HepG2 (cell line): Measurements from ENCODE around the gene TCF23. TPM values are rescaled to one million over a fixed set of nuclear protein-coding genes. Genes with fewer than 3 reads are reported as not detected.

Experiments
- DDIT3 ChIP-seq: sonication (generic); formaldehyde crosslinking; IDR thresholded peaks from 2 replicates; pipeline ENCODE4 v1.4.0; 2020; ENCODE audit warnings: mild to moderate bottlenecking, missing genetic modification reagents
- HBP1 ChIP-seq: IDR thresholded peaks from 2 replicates; pipeline ENCODE4 v1.6.1; 2016; ENCODE audit warnings: low read depth, control low read depth
- HNF1B ChIP-seq: sonication (generic); formaldehyde crosslinking; IDR thresholded peaks from 2 replicates; pipeline ENCODE4 v1.5.1; 2020; ENCODE audit warnings: mild to moderate bottlenecking, moderate library complexity, missing genetic modification reagents
- MEF2D ChIP-seq: sonication (generic); formaldehyde crosslinking; IDR thresholded peaks from 2 replicates; pipeline ENCODE4 v1.5.1; 2020; ENCODE audit warnings: mild to moderate bottlenecking, missing genetic modification reagents
- MIER2 ChIP-seq: IDR thresholded peaks from 2 replicates; pipeline ENCODE4 v1.6.1; 2016; ENCODE audit warnings: missing biosample characterization, missing genetic modification reagents
- NFKBIZ ChIP-seq: IDR thresholded peaks from 2 replicates; pipeline ENCODE4 v1.6.1; 2018; ENCODE audit warnings: missing genetic modification reagents, missing compliant biosample characterization
- THAP8 ChIP-seq: sonication (generic); formaldehyde crosslinking; IDR thresholded peaks from 2 replicates; pipeline ENCODE4 v1.5.1; 2020; ENCODE audit warnings: missing genetic modification reagents, mild to moderate bottlenecking, borderline replicate concordance
- ZBTB37 ChIP-seq: sonication (generic); formaldehyde crosslinking; IDR thresholded peaks from 2 replicates; pipeline ENCODE4 v1.4.0; 2020; ENCODE audit warnings: mild to moderate bottlenecking, missing genetic modification reagents
- ZBTB8A ChIP-seq: sonication (generic); formaldehyde crosslinking; IDR thresholded peaks from 2 replicates; pipeline ENCODE4 v1.4.0; 2020; ENCODE audit warnings: mild to moderate bottlenecking, low read depth, missing genetic modification reagents, borderline replicate concordance
- ZFP36L2 ChIP-seq: sonication (generic); formaldehyde crosslinking; IDR thresholded peaks from 2 replicates; pipeline ENCODE4 v1.4.0; 2020; ENCODE audit warnings: missing genetic modification reagents
- ZNF318 ChIP-seq: sonication (generic); formaldehyde crosslinking; IDR thresholded peaks from 2 replicates; pipeline ENCODE4 v1.4.0; 2020; ENCODE audit warnings: mild to moderate bottlenecking, missing genetic modification reagents
- ZNF576 ChIP-seq: sonication (generic); formaldehyde crosslinking; IDR thresholded peaks from 2 replicates; pipeline ENCODE4 v1.4.0; 2020; ENCODE audit warnings: mild to moderate bottlenecking, missing genetic modification reagents
- polyA plus RNA-seq, 8 experiments: library from polyadenylated mRNA; depleted of rRNA in 3 of 8; stranded (reverse) in 7 of 8; unstranded in 1 of 8; fragments of >200 nt; fragmentation: Illumina TruSeq in 4 of 8; extraction: Trizol in 4 of 8; gene quantifications; 2 replicates each; pipeline versions ENCODE4 v1.2.1 to v1.2.3, GENCODE V29; 2011 to 2016; ENCODE audit warnings: low read depth in 4 of 8, missing spikeins in 1 of 8, mixed read lengths in 1 of 8; ENCODE audit not compliant: insufficient read depth in 1 of 8
- total RNA-seq, 5 experiments: library from RNA; depleted of rRNA; stranded (reverse); fragments of >200 nt; fragmentation: Illumina TruSeq; extraction: Trizol; gene quantifications; 2 replicates each; pipeline ENCODE4 v1.2.3, GENCODE V29; 2016; ENCODE audit warnings: low read depth in 1 of 5

The TCF23 gene
- total and polyA plus RNA-seq, 2 of the 13 experiments (the other 11 are each of a cell fraction or from before 2014, with no cell fraction given), result 0.02 to 1.4 TPM

GRCh38 chr2:27185331-27186026 is 36.7 kb downstream of the TCF23 start (continued):
- TF ChIP-seq ZNF318 (CRISPR knock-in tag) (no peak), NFKBIZ (no peak), MIER2 (CRISPR knock-in tag) (no peak), THAP8 (CRISPR knock-in tag) (no peak), ZNF576 (CRISPR knock-in tag) (no peak), DDIT3 (CRISPR knock-in tag) (no peak), MEF2D (CRISPR knock-in tag) (no peak; the same call in 1 of the 2 replicates), HNF1B (CRISPR knock-in tag) (0 out of 2 replicates have a peak, but pooled peaks have one; percentile 54), HBP1 (CRISPR knock-in tag) (no peak), ZFP36L2 (no peak), ZBTB37 (CRISPR knock-in tag) (no peak; the same call in 1 of the 2 replicates), ZBTB8A (CRISPR knock-in tag) (no peak)
